Skin epidermis (tissue), 12 donors: ENCODE measurements around the gene PCARE.

Experiments
- H3K27ac ChIP-seq, 21 experiments: fragments of 200-600 bp; sonication (generic) in 11 of 21; one replicate each; pipeline ENCODE4 v1.5.0; 2020; ENCODE audit warnings: mild to moderate bottlenecking in 3 of 21, inconsistent platforms in 2 of 21, moderate library complexity in 2 of 21
- H3K4me3 ChIP-seq, 7 experiments: fragments of 200-600 bp; sonication (generic) in 2 of 7; one replicate each; pipeline ENCODE4 v1.5.0; 2020; ENCODE audit warnings: inconsistent platforms in 2 of 7, mild to moderate bottlenecking in 2 of 7, moderate library complexity in 1 of 7

The PCARE gene

GRCh38 chr2:29065068-29065811, 9.1 kb downstream of the PCARE start:
- Histone ChIP-seq H3K4me3 (peak overlapping the region in 1 of 7 experiments; percentile 11), H3K27ac (peak overlapping the region in 20 of 21 experiments; percentile 33 to 89 (median 81))

- Histone ChIP-seq H3K27ac (peak overlapping the region in 20 of 21 experiments; percentile 33 to 89 (median 81)), H3K4me3 (peak overlapping the region in 1 of 7 experiments; percentile 11)
Observed at GRCh38 chr2:29064746-29065067, 9.6 kb downstream of the PCARE start.

GRCh38 chr2:29064346-29064715, 10.0 kb downstream of the PCARE start:
- H3K4me3 ChIP-seq, result peak overlapping the region in 1 of 7 experiments; percentile 11
- H3K27ac ChIP-seq, result peak overlapping the region in 19 of 21 experiments; percentile 37 to 89 (median 81)

GRCh38 chr2:29063646-29064345, 10.5 kb downstream of the PCARE start:
- peak overlapping the region in 19 of 21 experiments; percentile 8 to 89 (median 80) for H3K27ac ChIP-seq

GRCh38 chr2:29063056-29063455, 11.3 kb downstream of the PCARE start:
- Histone ChIP-seq H3K4me3 (no peak overlapping the region), H3K27ac (peak overlapping the region in 14 of 21 experiments; percentile 29 to 89 (median 81))

More at GRCh38 chr2:29063646-29064345, 10.5 kb downstream of the PCARE start:
- no peak overlapping the region for H3K4me3 ChIP-seq

- H3K4me3 ChIP-seq, result no peak overlapping the region
- H3K27ac ChIP-seq, result peak overlapping the region in 7 of 21 experiments; percentile 23 to 89 (median 81)
Observed at GRCh38 chr2:29062371-29062770, 12.0 kb downstream of the PCARE start.

GRCh38 chr2:29061616-29062015, 12.7 kb downstream of the PCARE start:
- no peak overlapping the region for H3K4me3 ChIP-seq
- peak overlapping the region in 3 of 21 experiments; percentile 11 to 89 (median 86) for H3K27ac ChIP-seq

- H3K27ac ChIP-seq, result peak overlapping the region in 1 of 21 experiments; percentile 11
- H3K4me3 ChIP-seq, result no peak overlapping the region
Observed at GRCh38 chr2:29061176-29061575, 13.1 kb downstream of the PCARE start.

- no peak overlapping the region for H3K4me3 ChIP-seq
- no peak overlapping the region for H3K27ac ChIP-seq
Observed at GRCh38 chr2:29060441-29060840, 13.9 kb downstream of the PCARE start.

GRCh38 chr2:29059624-29060023, 14.7 kb downstream of the PCARE start:
- H3K4me3 ChIP-seq, result no peak overlapping the region
- no peak overlapping the region for H3K27ac ChIP-seq

GRCh38 chr2:29057006-29057405, 17.3 kb downstream of the PCARE start:
- no peak overlapping the region for H3K4me3 ChIP-seq
- no peak overlapping the region for H3K27ac ChIP-seq

GRCh38 chr2:29056452-29056851, 17.9 kb downstream of the PCARE start:
- Histone ChIP-seq H3K27ac (peak overlapping the region in 1 of 21 experiments; percentile 5), H3K4me3 (no peak overlapping the region)

GRCh38 chr2:29055601-29056000, 18.7 kb downstream of the PCARE start:
- Histone ChIP-seq H3K27ac (peak overlapping the region in 1 of 21 experiments; percentile 32), H3K4me3 (no peak overlapping the region)

GRCh38 chr2:29054430-29054829, 19.9 kb downstream of the PCARE start:
- H3K4me3 ChIP-seq, result no peak overlapping the region
- H3K27ac ChIP-seq, result peak overlapping the region in 2 of 21 experiments; percentile 58 to 78

GRCh38 chr2:29053670-29054400, 20.5 kb downstream of the PCARE start:
- peak overlapping the region in 9 of 21 experiments; percentile 19 to 78 (median 60) for H3K27ac ChIP-seq
- no peak overlapping the region for H3K4me3 ChIP-seq

- H3K4me3 ChIP-seq, result no peak overlapping the region
- H3K27ac ChIP-seq, result peak overlapping the region in 10 of 21 experiments; percentile 19 to 78 (median 59)
Observed at GRCh38 chr2:29053223-29053622, 21.1 kb downstream of the PCARE start.

GRCh38 chr2:29052807-29053206, 21.5 kb downstream of the PCARE start:
- Histone ChIP-seq H3K4me3 (no peak overlapping the region), H3K27ac (peak overlapping the region in 5 of 21 experiments; percentile 42 to 78 (median 60))

GRCh38 chr2:29051730-29052129, 22.6 kb downstream of the PCARE start:
- H3K27ac ChIP-seq, result no peak overlapping the region
- no peak overlapping the region for H3K4me3 ChIP-seq

GRCh38 chr2:29050591-29050990, 23.7 kb downstream of the PCARE start:
- H3K27ac ChIP-seq, result no peak overlapping the region
- no peak overlapping the region for H3K4me3 ChIP-seq
